DND-41 (cell line): ENCODE data around the gene TNNI3K.

ENCODE experiments used
- ATAC-seq: fragments of 200-7000 bp; cut with Tn5 transposase; 3 replicates; pipeline ENCODE4 v1.9.1; 2021; ENCODE audit warnings: low read depth; ENCODE audit not compliant: insufficient read depth
- DNase-seq: peaks from one replicate; pipeline ENCODE4 v3.0.0-alpha.2; 2020
- H2AFZ ChIP-seq: 2 replicates; pipeline ENCODE4 v1.6.0; 2012; ENCODE audit warnings: low read depth, low read length
- H3K27ac ChIP-seq: 2 replicates; pipeline ENCODE4 v1.5.1; 2012; ENCODE audit warnings: low read length, inconsistent platforms
- H3K27me3 ChIP-seq: fragments of 200-600 bp; sonication (generic); 2 replicates; pipeline ENCODE4 v1.6.0; 2012; ENCODE audit warnings: low read length, mild to moderate bottlenecking, inconsistent platforms; ENCODE audit not compliant: insufficient read depth, poor library complexity
- H3K36me3 ChIP-seq: 2 replicates; pipeline ENCODE4 v1.5.1; 2012; ENCODE audit warnings: low read length, inconsistent platforms; ENCODE audit not compliant: insufficient read depth
- H3K4me1 ChIP-seq: 2 replicates; pipeline ENCODE4 v1.5.1; 2012; ENCODE audit warnings: mild to moderate bottlenecking, low read length; ENCODE audit not compliant: insufficient read depth
- H3K4me2 ChIP-seq: 2 replicates; pipeline ENCODE4 v1.6.0; 2012; ENCODE audit warnings: mild to moderate bottlenecking, moderate library complexity, low read length, inconsistent platforms; ENCODE audit not compliant: insufficient read depth
- H3K4me3 ChIP-seq, 2 experiments: fragments of 200-600 bp in 1 of 2; shearing (Covaris generic) in 1 of 2; 2 replicates each; pipeline ENCODE4 v1.5.1; 2012 to 2016; ENCODE audit warnings: inconsistent platforms in 2 of 2, low read length in 2 of 2, mild to moderate bottlenecking in 2 of 2, low read depth in 1 of 2, moderate library complexity in 1 of 2
- H3K79me2 ChIP-seq: 2 replicates; pipeline ENCODE4 v1.6.0; 2012; ENCODE audit warnings: low read length, inconsistent platforms; ENCODE audit not compliant: insufficient read depth
- H3K9ac ChIP-seq: 2 replicates; pipeline ENCODE4 v1.6.0; 2012; ENCODE audit warnings: low read depth, mild to moderate bottlenecking, inconsistent platforms, low read length, moderate library complexity
- H3K9me3 ChIP-seq: 2 replicates; pipeline ENCODE4 v1.5.1; 2012; ENCODE audit warnings: low read length, moderate library complexity, mild to moderate bottlenecking, inconsistent platforms; ENCODE audit not compliant: insufficient read depth, severe bottlenecking
- H4K20me1 ChIP-seq: 2 replicates; pipeline ENCODE4 v1.6.0; 2012; ENCODE audit warnings: low read length; ENCODE audit not compliant: insufficient read depth
- CTCF ChIP-seq: IDR thresholded peaks from 2 replicates; pipeline ENCODE4 v1.5.1; 2012; ENCODE audit warnings: borderline replicate concordance, low read length, moderate library complexity, mild to moderate bottlenecking; ENCODE audit not compliant: poor library complexity, severe bottlenecking; ENCODE audit errors: extremely low read depth
- EZH2 ChIP-seq: IDR thresholded peaks from 3 replicates; pipeline ENCODE4 v1.6.1; 2012; ENCODE audit warnings: borderline replicate concordance, low read depth, mild to moderate bottlenecking, moderate library complexity, low read length, inconsistent platforms; ENCODE audit not compliant: severe bottlenecking

Gene TNNI3K

GRCh38 chr1:74333244-74333643, 98.1 kb downstream of the TNNI3K start:
- no peak overlapping the region for H3K9ac ChIP-seq

GRCh38 chr1:74334147-74334546, 99.0 kb downstream of the TNNI3K start:
- H3K36me3 ChIP-seq = no peaks in the 10 kb centered on the region
- H3K27ac ChIP-seq = no peak overlapping the region
- no peaks in the 10 kb centered on the region for H4K20me1 ChIP-seq
- H3K79me2 ChIP-seq = no peaks in the 10 kb centered on the region
- H3K27me3 ChIP-seq = no peaks in the 10 kb centered on the region
- no peak overlapping the region for H3K4me3 ChIP-seq
- H2AFZ ChIP-seq = no peak overlapping the region
- no peak for TF ChIP-seq CTCF
- no peak for TF ChIP-seq EZH2
- DNase-seq (no peak), ATAC-seq (no peak)
- no peaks in the 10 kb centered on the region for H3K4me1 ChIP-seq
- no peak overlapping the region for H3K4me2 ChIP-seq
- H3K9me3 ChIP-seq = no peaks in the 10 kb centered on the region
- no peak overlapping the region for H3K9ac ChIP-seq

More at GRCh38 chr1:74333244-74333643, 98.1 kb downstream of the TNNI3K start:
- H3K79me2 ChIP-seq = no peaks in the 10 kb centered on the region
- DNase-seq = no peak
- ATAC-seq = no peak
- no peak overlapping the region for H3K27ac ChIP-seq
- no peaks in the 10 kb centered on the region for H3K27me3 ChIP-seq
- no peaks in the 10 kb centered on the region for H4K20me1 ChIP-seq
- H3K4me3 ChIP-seq = no peak overlapping the region
- no peaks in the 10 kb centered on the region for H3K36me3 ChIP-seq
- H3K9me3 ChIP-seq = no peaks in the 10 kb centered on the region
- no peaks in the 10 kb centered on the region for H3K4me1 ChIP-seq
- TF ChIP-seq EZH2 (no peak), CTCF (no peak)
- no peak overlapping the region for H3K4me2 ChIP-seq
- no peak overlapping the region for H2AFZ ChIP-seq

DNA sequence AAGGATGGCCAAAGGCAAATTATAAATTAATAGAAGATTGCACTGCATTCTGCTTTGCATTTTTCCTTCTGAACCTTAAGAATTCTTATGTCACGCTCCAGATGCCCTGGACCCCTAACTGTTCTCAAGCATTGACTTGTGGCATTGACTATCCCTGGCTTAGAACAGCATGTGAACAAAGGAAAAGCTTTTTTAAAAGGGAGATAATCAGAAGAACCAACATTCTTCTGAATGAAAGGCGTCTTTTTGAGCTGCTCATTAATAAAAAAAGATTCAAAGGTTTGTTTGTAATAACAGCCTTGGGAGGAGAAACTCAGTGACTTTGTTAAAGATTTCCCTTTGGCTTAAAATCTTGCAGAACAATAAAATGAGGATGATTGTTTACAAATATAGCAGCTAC, 105.5 kb downstream of the TNNI3K start:
- Histone ChIP-seq H3K27ac (no peak overlapping the region), H3K9me3 (no peaks in the 10 kb centered on the region), H3K79me2 (no peaks in the 10 kb centered on the region), H3K4me3 (no peak overlapping the region), H3K4me2 (no peak overlapping the region), H3K9ac (no peak overlapping the region), H3K36me3 (no peaks in the 10 kb centered on the region), H3K4me1 (no peaks in the 10 kb centered on the region), H2AFZ (no peak overlapping the region), H4K20me1 (no peaks in the 10 kb centered on the region), H3K27me3 (no peaks in the 10 kb centered on the region)
- ATAC-seq (no peak), DNase-seq (no peak)
- TF ChIP-seq CTCF = no peak
- TF ChIP-seq EZH2 = no peak

DNA sequence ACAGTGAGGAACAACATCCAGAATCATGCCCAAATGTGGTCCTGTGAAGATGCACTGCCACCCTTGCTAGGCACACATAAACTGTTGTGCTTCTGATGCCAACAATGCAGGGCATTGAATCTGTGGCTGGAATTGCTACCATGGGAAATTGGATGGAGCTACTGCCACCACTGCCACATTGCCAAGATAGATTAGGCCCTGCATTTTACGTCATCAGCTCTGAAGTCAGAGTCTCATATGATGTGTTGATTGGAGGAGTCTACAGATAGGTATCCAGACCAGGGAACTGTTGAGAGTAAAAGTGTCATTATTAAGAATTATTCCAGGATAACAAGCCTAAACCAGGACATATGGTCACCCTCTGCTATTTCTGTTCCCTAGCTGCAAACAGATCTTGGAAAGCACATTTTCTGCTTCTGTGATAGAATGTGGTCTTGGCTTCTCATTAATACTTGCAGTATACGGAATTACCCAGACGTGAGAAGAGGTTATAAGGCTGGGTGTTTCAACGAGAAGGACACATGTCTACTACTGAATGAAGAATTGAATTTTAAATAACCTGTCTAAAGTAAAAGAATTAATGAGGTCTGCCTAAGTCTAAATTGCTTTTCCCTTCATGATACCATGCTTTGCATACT, 106.6 kb downstream of the TNNI3K start:
- H3K9me3 ChIP-seq = no peaks in the 10 kb centered on the region
- no peaks in the 10 kb centered on the region for H4K20me1 ChIP-seq
- H3K4me2 ChIP-seq = no peak overlapping the region
- DNase-seq (no peak), ATAC-seq (no peak)
- H3K27ac ChIP-seq = no peak overlapping the region
- H3K4me1 ChIP-seq = no peaks in the 10 kb centered on the region
- no peaks in the 10 kb centered on the region for H3K79me2 ChIP-seq
- H3K36me3 ChIP-seq = no peaks in the 10 kb centered on the region
- H2AFZ ChIP-seq = no peak overlapping the region
- TF ChIP-seq CTCF = no peak
- TF ChIP-seq EZH2 = no peak
- H3K4me3 ChIP-seq = no peak overlapping the region
- no peak overlapping the region for H3K9ac ChIP-seq
- H3K27me3 ChIP-seq = no peaks in the 10 kb centered on the region
